Kidney (tissue), 14 donors: ENCODE measurements around the gene ERH. TPM values are rescaled to one million over a fixed set of nuclear protein-coding genes. Genes with fewer than 3 reads are reported as not detected.
"Not testable (repeated sequence)": the region's sequence is repeated elsewhere in the genome, so short reads cannot be mapped to it uniquely, and the experiment has no call there.

Experiments used
- DNase-seq, 5 donors: peaks; one replicate each; pipeline ENCODE4 v3.0.0-alpha.2; 2013 to 2020
- FAIRE-seq: peaks from 2 replicates; lab custom pipeline; 2012; peaks lifted over from hg19 to GRCh38; lab: Jason Lieb, UNC
- H3K27ac ChIP-seq, 2 donors: one replicate each; pipeline ENCODE4 v1.7.0; 2013; ENCODE audit warnings: low read depth in 2 of 2, low read length in 2 of 2, inconsistent platforms in 1 of 2
- H3K27me3 ChIP-seq: one replicate; pipeline ENCODE4 v1.7.1; 2013; ENCODE audit warnings: low read length, inconsistent platforms; ENCODE audit not compliant: control insufficient read depth, insufficient read depth
- H3K36me3 ChIP-seq, 3 donors: one replicate each; pipeline versions ENCODE4 v1.7.0 to v1.7.1; 2013; ENCODE audit warnings: low read length in 3 of 3, control low read depth in 1 of 3, inconsistent platforms in 1 of 3; ENCODE audit not compliant: insufficient read depth in 3 of 3, control insufficient read depth in 2 of 3
- H3K4me1 ChIP-seq, 3 donors: one replicate each; pipeline versions ENCODE4 v1.7.0 to v1.7.1; 2013; ENCODE audit warnings: low read length in 3 of 3, inconsistent platforms in 1 of 3, low read depth in 1 of 3; ENCODE audit not compliant: control insufficient read depth in 2 of 3, insufficient read depth in 2 of 3
- H3K4me3 ChIP-seq, 3 donors: one replicate each; pipeline versions ENCODE4 v1.7.0 to v1.8.1; 2013; ENCODE audit warnings: low read length in 3 of 3, control low read depth in 1 of 3, inconsistent platforms in 1 of 3
- H3K9ac ChIP-seq, 3 donors: one replicate each; pipeline versions ENCODE4 v1.7.0 to v1.7.1; 2013; ENCODE audit warnings: low read length in 3 of 3, control low read depth in 1 of 3, inconsistent platforms in 1 of 3
- H3K9me3 ChIP-seq, 3 donors: one replicate each; pipeline versions ENCODE4 v1.7.0 to v1.7.1; 2013; ENCODE audit warnings: low read length in 3 of 3, control low read depth in 1 of 3, inconsistent platforms in 1 of 3; ENCODE audit not compliant: control insufficient read depth in 2 of 3, insufficient read depth in 1 of 3
- intact Hi-C: fragments of 100-400 bp; cut with DNase I; formaldehyde crosslinking; loops from one replicate; pipeline ENCODE4 v1.11.1; 2022
- polyA plus RNA-seq: library from polyadenylated mRNA; stranded (reverse); fragments of 350-450 nt; fragmentation: Illumina TruSeq; extraction: RNeasy Lipid Tissue Mini Kit (QIAGEN cat#74804); gene quantifications from one replicate; pipeline ENCODE4 v1.2.3, GENCODE V29; 2014; ENCODE audit warnings: low read depth, low replicate concordance; ENCODE audit not compliant: insufficient read depth
- total RNA-seq: library from RNA; stranded (reverse); fragmentation: NEBNext Ultra II Directional; extraction: Animal tissue kit (Norgen Biotek cat#: 25700); gene quantifications from one replicate; pipeline ENCODE4 v1.2.1, GENCODE V29; 2021
- TF ChIP-seq, protein P1 (sequence below): IDR thresholded peaks from 3 replicates; pipeline ENCODE4 v1.5.1; 2012; ENCODE audit warnings: mild to moderate bottlenecking, moderate library complexity, borderline replicate concordance; ENCODE audit not compliant: insufficient read depth; ENCODE audit errors: extremely low read depth
- donor health status: control.
- donor health status: control.
- donor health status: control.
- donor health status: control.
- donor health status: control.
- donor health status: DM: yes; HTN: yes; CAD: no.
- donor health status: Normal renal cell carcinoma (clear cell type).

ERH gene
- total and polyA plus RNA-seq, 2 donors from 2014 or later = 168 to 193 TPM

DNA sequence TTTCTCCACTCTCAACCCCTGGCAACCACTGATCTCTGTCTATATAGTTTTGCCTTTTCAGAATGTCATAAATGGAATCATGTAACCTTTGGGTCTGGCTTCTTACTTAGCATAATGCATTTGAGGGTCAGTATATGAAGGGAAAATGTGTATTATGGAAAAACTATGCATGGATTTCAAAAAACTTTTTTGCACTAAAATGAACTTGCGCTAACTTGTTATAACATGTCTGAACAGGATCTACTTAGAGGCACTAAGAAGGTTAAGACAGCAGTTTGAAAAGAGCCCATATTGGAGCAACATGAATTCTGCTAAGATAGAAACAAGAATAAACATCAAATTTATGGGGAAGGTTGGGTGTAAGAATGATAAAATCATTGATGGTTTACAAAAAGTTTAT, 29.5 kb upstream of the ERH start:
- H3K36me3 ChIP-seq = peaks cover 0 to 16% (median 6%) of the 10 kb centered on the region in 3 donors
- no peak for FAIRE-seq
- H3K27me3 ChIP-seq = no peaks in the 10 kb centered on the region
- H3K4me3 ChIP-seq = no peak overlapping the region
- H3K27ac ChIP-seq = no peak overlapping the region
- H3K9me3 ChIP-seq = no peaks in the 10 kb centered on the region
- no peaks in the 10 kb centered on the region for H3K4me1 ChIP-seq
- H3K9ac ChIP-seq = no peak overlapping the region
- intact Hi-C loops = no loop called here
- DNase-seq = no peak
- TF ChIP-seq, protein P1, sequence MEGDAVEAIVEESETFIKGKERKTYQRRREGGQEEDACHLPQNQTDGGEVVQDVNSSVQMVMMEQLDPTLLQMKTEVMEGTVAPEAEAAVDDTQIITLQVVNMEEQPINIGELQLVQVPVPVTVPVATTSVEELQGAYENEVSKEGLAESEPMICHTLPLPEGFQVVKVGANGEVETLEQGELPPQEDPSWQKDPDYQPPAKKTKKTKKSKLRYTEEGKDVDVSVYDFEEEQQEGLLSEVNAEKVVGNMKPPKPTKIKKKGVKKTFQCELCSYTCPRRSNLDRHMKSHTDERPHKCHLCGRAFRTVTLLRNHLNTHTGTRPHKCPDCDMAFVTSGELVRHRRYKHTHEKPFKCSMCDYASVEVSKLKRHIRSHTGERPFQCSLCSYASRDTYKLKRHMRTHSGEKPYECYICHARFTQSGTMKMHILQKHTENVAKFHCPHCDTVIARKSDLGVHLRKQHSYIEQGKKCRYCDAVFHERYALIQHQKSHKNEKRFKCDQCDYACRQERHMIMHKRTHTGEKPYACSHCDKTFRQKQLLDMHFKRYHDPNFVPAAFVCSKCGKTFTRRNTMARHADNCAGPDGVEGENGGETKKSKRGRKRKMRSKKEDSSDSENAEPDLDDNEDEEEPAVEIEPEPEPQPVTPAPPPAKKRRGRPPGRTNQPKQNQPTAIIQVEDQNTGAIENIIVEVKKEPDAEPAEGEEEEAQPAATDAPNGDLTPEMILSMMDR = no peak

GRCh38 chr14:69424149-69424923, 26.2 kb upstream of the ERH start:
- TF ChIP-seq, protein P1 = no peak
- Histone ChIP-seq H3K27me3 (no peaks in the 10 kb centered on the region), H3K9me3 (no peaks in the 10 kb centered on the region), H3K27ac (no peak overlapping the region), H3K4me3 (no peak overlapping the region), H3K36me3 (peaks cover 0 to 16% (median 6%) of the 10 kb centered on the region in 3 donors), H3K9ac (no peak overlapping the region), H3K4me1 (no peaks in the 10 kb centered on the region)
- intact Hi-C loops = no loop called here
- no peak for FAIRE-seq
- DNase-seq = no peak

- H3K27ac ChIP-seq = no peak overlapping the region
- H3K27me3 ChIP-seq = no peaks in the 10 kb centered on the region
- no peaks in the 10 kb centered on the region for H3K9me3 ChIP-seq
- no peak for FAIRE-seq
- H3K36me3 ChIP-seq = peaks cover 0 to 16% (median 6%) of the 10 kb centered on the region in 3 donors
- TF ChIP-seq, protein P1 = no peak
- no peak for DNase-seq
- H3K4me1 ChIP-seq = no peaks in the 10 kb centered on the region
- intact Hi-C loops = no loop called here
- H3K9ac ChIP-seq = no peak overlapping the region
- H3K4me3 ChIP-seq = no peak overlapping the region
Measured at GRCh38 chr14:69423279-69423678, 25.2 kb upstream of the ERH start.

DNA sequence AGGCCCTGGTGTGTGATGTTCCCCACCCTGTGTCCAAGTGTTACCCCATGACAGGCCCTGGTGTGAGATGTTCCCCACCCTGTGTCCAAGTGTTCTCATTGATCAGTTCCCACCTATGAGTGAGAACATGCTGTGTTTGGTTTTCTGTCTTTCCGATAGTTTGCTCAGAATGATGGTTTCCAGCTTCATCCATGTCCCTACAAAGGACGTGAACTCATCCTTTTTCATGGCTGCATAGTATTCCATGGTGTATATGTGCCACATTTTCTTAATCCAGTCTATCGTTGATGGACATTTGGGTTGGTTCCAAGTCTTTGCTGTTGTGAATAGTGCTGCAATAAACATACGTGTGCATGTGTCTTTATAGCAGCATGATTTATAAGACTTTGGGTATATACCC, 18.0 kb upstream of the ERH start:
- H3K9me3 ChIP-seq, H3K4me1 ChIP-seq, H3K27ac ChIP-seq, H3K36me3 ChIP-seq, FAIRE-seq, H3K4me3 ChIP-seq, H3K27me3 ChIP-seq, intact Hi-C loops, DNase-seq, H3K9ac ChIP-seq: not testable (repeated sequence)
